GM12878 (cell line): Measurements from ENCODE around the gene HDAC9. TPM values are rescaled to one million over a fixed set of nuclear protein-coding genes. Genes with fewer than 3 reads are reported as not detected.

Experiments
- ATAC-seq: fragments of 200-7000 bp; cut with Tn5 transposase; 3 replicates; pipeline ENCODE4 v1.9.1; 2020; ENCODE audit warnings: mild to moderate bottlenecking, moderate library complexity
- BruUV-seq: library from RNA; stranded (reverse); fragments of 400-500 nt; replicated peaks from 2 replicates; lab custom pipeline; 2021; lab: Mats Ljungman, UMichigan
- CTCF ChIA-PET: fragments of 300-600 bp; sonication (Branson Sonifier 250); formaldehyde crosslinking; extraction: SDS; loops from one replicate; lab custom pipeline; 2021; ENCODE audit warnings: inconsistent platforms; lab: Yijun Ruan, JAX
- POLR2A ChIA-PET: fragments of 350-600 bp; formaldehyde crosslinking; extraction: SDS; loops from one replicate; lab custom pipeline; 2021; ENCODE audit warnings: inconsistent platforms; lab: Charles Lee
- RAD21 ChIA-PET: fragments of 300-600 bp; sonication (Branson Sonifier 250); formaldehyde crosslinking; loops from one replicate; lab custom pipeline; 2023; ENCODE audit warnings: antibody characterized with exemption; ENCODE audit not compliant: unreplicated experiment; lab: Charles Lee
- SMC1A ChIA-PET: fragments of 300-600 bp; sonication (Branson Sonifier 250); formaldehyde crosslinking; loops from one replicate; lab custom pipeline; 2023; ENCODE audit not compliant: unreplicated experiment, uncharacterized antibody; lab: Charles Lee
- DNase-seq: peaks from one replicate; pipeline ENCODE4 v3.0.0-alpha.2; 2011; ENCODE audit warnings: low read depth, low spot score
- FAIRE-seq: peaks from 3 replicates; lab custom pipeline; 2011; peaks lifted over from hg19 to GRCh38; lab: Jason Lieb, UNC
- H2AFZ ChIP-seq: 2 replicates; pipeline ENCODE4 v1.6.0; 2011; ENCODE audit warnings: low read depth, low read length, control low read depth; ENCODE audit not compliant: control insufficient read depth
- H3K27ac ChIP-seq: 2 replicates; pipeline ENCODE4 v1.5.1; 2011; ENCODE audit warnings: control low read depth; ENCODE audit not compliant: control insufficient read depth, insufficient read depth
- H3K27me3 ChIP-seq, 2 experiments: replicated peaks in 1 of 2; 2 replicates each; pipeline versions ENCODE4 v1.6.0 to v1.6.1; 2011; ENCODE audit warnings: low read length in 1 of 2; ENCODE audit not compliant: control insufficient read depth in 2 of 2, insufficient read depth in 2 of 2
- H3K36me3 ChIP-seq, 2 experiments: 2 replicates each; pipeline ENCODE4 v1.5.1; 2011; ENCODE audit warnings: low read length in 1 of 2; ENCODE audit not compliant: control insufficient read depth in 2 of 2, insufficient read depth in 2 of 2
- H3K4me1 ChIP-seq: 2 replicates; pipeline ENCODE4 v1.6.1; 2011; ENCODE audit warnings: mild to moderate bottlenecking, low read length, moderate library complexity, mixed read lengths; ENCODE audit not compliant: control insufficient read depth, insufficient read depth
- H3K4me2 ChIP-seq: 2 replicates; pipeline ENCODE4 v1.6.0; 2011; ENCODE audit warnings: control low read depth; ENCODE audit not compliant: control insufficient read depth, insufficient read depth
- H3K4me3 ChIP-seq: fragments of 200-600 bp; sonication (generic); 2 replicates; pipeline ENCODE4 v1.5.1; 2016
- H3K79me2 ChIP-seq: 2 replicates; pipeline ENCODE4 v1.6.0; 2011; ENCODE audit warnings: low read length; ENCODE audit not compliant: control insufficient read depth, insufficient read depth
- H3K9ac ChIP-seq: 2 replicates; pipeline ENCODE4 v1.8.0; 2011; ENCODE audit warnings: low read length, control low read depth, mixed read lengths; ENCODE audit not compliant: control insufficient read depth, insufficient read depth
- H3K9me3 ChIP-seq: replicated peaks from 3 replicates; pipeline ENCODE4 v1.5.1; 2011; ENCODE audit warnings: mild to moderate bottlenecking, low read length; ENCODE audit not compliant: control insufficient read depth, insufficient read depth
- H4K20me1 ChIP-seq: 2 replicates; pipeline ENCODE4 v1.6.0; 2011; ENCODE audit not compliant: control insufficient read depth, insufficient read depth
- FOXM1 ChIP-seq: IDR thresholded peaks from 2 replicates; pipeline ENCODE4 v1.6.1; 2012; ENCODE audit warnings: low read depth, mild to moderate bottlenecking, inconsistent platforms, low read length, moderate library complexity
- HDAC2 ChIP-seq: fragments of 200-600 bp; sonication (generic); IDR thresholded peaks from 2 replicates; pipeline ENCODE4 v1.6.1; 2017
- KLF5 ChIP-seq: fragments of 450-650 bp; IDR thresholded peaks from 2 replicates; pipeline ENCODE4 v1.6.1; 2014; ENCODE audit warnings: mild to moderate bottlenecking; ENCODE audit not compliant: partially characterized antibody
- MTA2 ChIP-seq: fragments of 450-650 bp; IDR thresholded peaks from 2 replicates; pipeline ENCODE4 v1.6.1; 2016; ENCODE audit warnings: low read depth, mild to moderate bottlenecking, moderate library complexity
- NFYB ChIP-seq: IDR thresholded peaks from 2 replicates; pipeline ENCODE4 v1.6.1; 2011; ENCODE audit warnings: low read depth, mild to moderate bottlenecking, low read length, improper control_type of control experiment, moderate library complexity; ENCODE audit not compliant: insufficient read depth
- RBBP5 ChIP-seq: fragments of 200-600 bp; sonication (generic); conservative IDR thresholded peaks from 2 replicates; pipeline ENCODE4 v1.6.1; 2016
- RFX5 ChIP-seq: IDR thresholded peaks from 2 replicates; pipeline ENCODE4 v1.6.1; 2011; ENCODE audit warnings: low read depth, low read length, improper control_type of control experiment
- SRF ChIP-seq, 2 experiments: IDR thresholded peaks; 2 replicates each; pipeline ENCODE4 v1.6.1; 2011; ENCODE audit warnings: low read depth in 2 of 2, low read length in 2 of 2, mild to moderate bottlenecking in 1 of 2, moderate library complexity in 1 of 2
- ZNF592 ChIP-seq: fragments of 450-650 bp; IDR thresholded peaks from 2 replicates; pipeline ENCODE4 v1.6.1; 2017; ENCODE audit warnings: mild to moderate bottlenecking, moderate library complexity
- ZNF622 ChIP-seq: fragments of 450-650 bp; IDR thresholded peaks from 2 replicates; pipeline ENCODE4 v1.6.1; 2017; ENCODE audit warnings: mild to moderate bottlenecking, inconsistent platforms
- in situ Hi-C: fragments of 300-500 bp; cut with MboI; formaldehyde crosslinking; loops from 9 replicates; pipeline ENCODE4 v1.14.3; 2018; ENCODE audit warnings: mixed read lengths
- intact Hi-C: fragments of 100-400 bp; cut with micrococcal nuclease; formaldehyde crosslinking; loops from one replicate; pipeline ENCODE4 v1.14.2; 2022; ENCODE audit not compliant: unreplicated experiment
- polyA plus RNA-seq, 11 experiments: library from polyadenylated mRNA; depleted of rRNA in 4 of 11; unstranded in 6 of 11; stranded (reverse) in 5 of 11; fragments of >200 nt; fragmentation: Nextera tagmentation in 4 of 11; fragmentation: Illumina TruSeq in 1 of 11; extraction: Ambion mirVana in 4 of 11; extraction: Trizol in 1 of 11; gene quantifications; 1 replicate in 1 of 11; 2 replicates in 10 of 11; pipeline versions ENCODE4 v1.2.1 to v1.2.3, GENCODE V29; 2011 to 2016; ENCODE audit warnings: inconsistent platforms in 2 of 11, missing spikeins in 2 of 11, low read depth in 1 of 11
- total RNA-seq, 4 experiments: library from RNA; depleted of rRNA in 3 of 4; stranded (reverse); fragments of >200 nt in 3 of 4; fragmentation: Illumina TruSeq in 1 of 4; extraction: Trizol in 1 of 4; gene quantifications; 2 replicates each; pipeline versions ENCODE4 v1.2.1 to v1.2.3, GENCODE V29; 2013 to 2021
- TF ChIP-seq, protein P1 (sequence below): IDR thresholded peaks from 2 replicates; pipeline ENCODE4 v1.6.1; 2011; ENCODE audit warnings: low read depth, mild to moderate bottlenecking, low read length, moderate library complexity, borderline replicate concordance; ENCODE audit errors: extremely low read depth
- TF ChIP-seq, protein P2 (sequence below): IDR thresholded peaks from 2 replicates; pipeline ENCODE4 v1.6.1; 2012; ENCODE audit warnings: low read depth, low read length, improper control_type of control experiment

Gene HDAC9
- total and polyA plus RNA-seq, 10 of the 15 experiments (the other 5 are each of a cell fraction or from before 2014, with no cell fraction given), result 0.73 to 12.8 (median 0.92) TPM

DNA sequence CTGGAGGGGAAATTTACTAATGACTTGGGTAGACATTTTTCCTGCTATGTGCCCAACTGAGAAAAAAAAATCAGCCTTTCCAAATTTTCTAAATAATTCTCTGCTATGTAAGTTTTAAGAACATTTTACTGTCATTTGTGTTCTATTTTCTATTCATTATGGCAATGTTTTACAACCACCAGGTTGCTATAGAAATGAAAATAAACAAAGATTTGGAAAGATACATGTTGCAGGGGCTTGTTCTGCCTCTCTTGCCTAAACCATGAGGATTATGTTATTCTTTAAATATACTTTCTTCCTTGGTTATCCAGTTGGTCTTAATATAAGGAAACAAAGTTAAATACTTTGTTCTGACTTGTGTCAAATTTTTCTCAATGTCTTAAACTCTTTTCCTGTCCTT lies 364.7 kb downstream of the HDAC9 start:
- BruUV-seq, result no TSS peak
- ATAC-seq (no peak), DNase-seq (no peak), FAIRE-seq (no peak)
- Histone ChIP-seq H3K9me3 (no peaks in the 10 kb centered on the region; the same call in 2 of the 3 replicates), H3K79me2 (no peaks in the 10 kb centered on the region), H3K9ac (no peak overlapping the region), H3K4me1 (no peaks in the 10 kb centered on the region), H3K27me3 (no peaks in the 10 kb centered on the region), H3K36me3 (no peaks in the 10 kb centered on the region), H3K4me3 (no peak overlapping the region), H3K27ac (no peak overlapping the region), H4K20me1 (no peaks in the 10 kb centered on the region), H2AFZ (no peak overlapping the region), H3K4me2 (no peak overlapping the region)
- in situ Hi-C loops (no loop called here), intact Hi-C loops (no loop called here)
- ChIA-PET CTCF (no interaction called here), RAD21 (no interaction called here), POLR2A (no interaction called here), SMC1A (no interaction called here)
- TF ChIP-seq, protein P1, sequence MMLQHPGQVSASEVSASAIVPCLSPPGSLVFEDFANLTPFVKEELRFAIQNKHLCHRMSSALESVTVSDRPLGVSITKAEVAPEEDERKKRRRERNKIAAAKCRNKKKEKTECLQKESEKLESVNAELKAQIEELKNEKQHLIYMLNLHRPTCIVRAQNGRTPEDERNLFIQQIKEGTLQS, result no peak
- no peak for TF ChIP-seq SRF (IDR thresholded peaks at IDR 0.05; ENCODE audit: low read depth in 2 of 2, low read length in 2 of 2)
- no peak for TF ChIP-seq NFYB
- no peak for TF ChIP-seq RFX5
- TF ChIP-seq MTA2, result no peak
- TF ChIP-seq, protein P2, sequence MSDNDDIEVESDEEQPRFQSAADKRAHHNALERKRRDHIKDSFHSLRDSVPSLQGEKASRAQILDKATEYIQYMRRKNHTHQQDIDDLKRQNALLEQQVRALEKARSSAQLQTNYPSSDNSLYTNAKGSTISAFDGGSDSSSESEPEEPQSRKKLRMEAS, result no peak
- no peak for TF ChIP-seq ZNF592
- TF ChIP-seq FOXM1, result no peak
- TF ChIP-seq RBBP5, result no peak
- no peak for TF ChIP-seq HDAC2
- no peak for TF ChIP-seq KLF5
- no peak for TF ChIP-seq ZNF622
